Measurements from ENCODE around the gene FOXP3.

- TF ChIP-seq CTCF (IDR thresholded peaks at IDR 0.05) (no peak), POLR2A (IDR thresholded peaks at IDR 0.05) (no peak), EP300 (IDR thresholded peaks at IDR 0.05) (no peak)
Observed at GRCh38 chrX:49257846-49258748, 6.4 kb downstream of the FOXP3 start.
